ENCODE data around the gene FHAD1. TPM values are rescaled to one million over a fixed set of nuclear protein-coding genes. Genes with fewer than 3 reads are reported as not detected.
A peak's percentile ranks its signal among the peaks of the same experiment; 100 is the strongest.

FHAD1 gene
- total RNA-seq, 1 experiment from 2014 or later = 0.87 TPM

GRCh38 chr1:15218287-15219279 lies 28.4 kb upstream of the FHAD1 start:
- peak; percentile 74 for DNase-seq (ENCODE audit: low read depth)

- DNase-seq (ENCODE audit: low read depth) = no peak
Measured at GRCh38 chr1:15219280-15220023, 27.6 kb upstream of the FHAD1 start.

GRCh38 chr1:15220024-15220392 lies 27.0 kb upstream of the FHAD1 start:
- DNase-seq (ENCODE audit: low read depth) = no peak

- no peak for DNase-seq (ENCODE audit: low read depth)
Measured at GRCh38 chr1:15220825-15221431, 26.1 kb upstream of the FHAD1 start.

- DNase-seq (ENCODE audit: low read depth) = no peak
Measured at GRCh38 chr1:15222653-15223303, 24.2 kb upstream of the FHAD1 start.

DNA sequence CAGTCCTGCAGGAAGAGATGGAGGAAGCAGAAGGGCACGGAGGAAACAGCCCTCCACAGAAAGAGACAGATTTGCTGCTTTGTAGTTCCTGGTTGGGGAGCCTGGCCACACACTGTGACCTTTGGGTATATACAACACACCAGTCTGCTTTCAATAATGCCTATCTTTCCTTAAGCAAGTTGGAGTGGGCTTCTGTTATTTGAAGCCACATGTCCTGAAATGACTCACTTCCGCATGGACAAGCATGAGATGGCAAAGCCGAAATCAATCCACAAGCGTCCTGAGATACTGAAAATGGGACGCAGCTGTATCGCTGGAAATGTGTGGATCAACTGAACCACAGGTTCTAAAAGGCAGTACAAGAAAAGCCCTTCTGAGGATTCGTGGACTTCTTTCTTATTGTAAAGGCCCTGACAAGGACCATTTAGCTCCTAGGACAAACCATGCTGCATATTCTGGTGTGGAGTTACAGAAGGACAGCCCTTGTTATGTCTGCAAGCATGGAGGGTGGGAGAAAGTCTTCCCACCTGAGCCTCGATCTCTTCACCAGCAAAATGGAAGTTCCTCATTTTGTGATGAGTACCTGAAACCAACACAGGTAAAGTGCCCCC lies 22.7 kb upstream of the FHAD1 start:
- peak; percentile 59 for DNase-seq (ENCODE audit: low read depth)

DNA sequence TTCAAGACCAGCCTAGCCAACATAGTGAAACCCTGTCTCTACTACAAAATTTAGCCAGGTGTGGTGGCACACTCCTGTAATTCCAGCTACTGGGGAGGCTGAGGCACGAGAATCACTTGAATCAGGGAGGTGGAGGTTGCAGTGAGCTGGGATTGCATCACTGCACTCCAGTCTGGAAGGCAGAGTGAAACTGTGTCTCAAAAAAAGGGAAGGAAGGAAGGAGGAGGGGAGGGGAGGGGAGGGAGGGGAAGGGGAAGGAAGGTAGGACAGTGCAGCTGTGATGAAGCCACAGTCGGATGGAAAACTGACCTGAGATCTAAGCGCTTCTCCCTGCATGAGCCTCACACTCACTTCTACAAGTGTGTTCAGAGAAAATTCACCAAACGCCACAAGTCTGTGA lies 22.0 kb upstream of the FHAD1 start:
- DNase-seq (ENCODE audit: low read depth) = no peak

GRCh38 chr1:15225461-15225860 lies 21.6 kb upstream of the FHAD1 start:
- no peak for DNase-seq (ENCODE audit: low read depth)

DNA sequence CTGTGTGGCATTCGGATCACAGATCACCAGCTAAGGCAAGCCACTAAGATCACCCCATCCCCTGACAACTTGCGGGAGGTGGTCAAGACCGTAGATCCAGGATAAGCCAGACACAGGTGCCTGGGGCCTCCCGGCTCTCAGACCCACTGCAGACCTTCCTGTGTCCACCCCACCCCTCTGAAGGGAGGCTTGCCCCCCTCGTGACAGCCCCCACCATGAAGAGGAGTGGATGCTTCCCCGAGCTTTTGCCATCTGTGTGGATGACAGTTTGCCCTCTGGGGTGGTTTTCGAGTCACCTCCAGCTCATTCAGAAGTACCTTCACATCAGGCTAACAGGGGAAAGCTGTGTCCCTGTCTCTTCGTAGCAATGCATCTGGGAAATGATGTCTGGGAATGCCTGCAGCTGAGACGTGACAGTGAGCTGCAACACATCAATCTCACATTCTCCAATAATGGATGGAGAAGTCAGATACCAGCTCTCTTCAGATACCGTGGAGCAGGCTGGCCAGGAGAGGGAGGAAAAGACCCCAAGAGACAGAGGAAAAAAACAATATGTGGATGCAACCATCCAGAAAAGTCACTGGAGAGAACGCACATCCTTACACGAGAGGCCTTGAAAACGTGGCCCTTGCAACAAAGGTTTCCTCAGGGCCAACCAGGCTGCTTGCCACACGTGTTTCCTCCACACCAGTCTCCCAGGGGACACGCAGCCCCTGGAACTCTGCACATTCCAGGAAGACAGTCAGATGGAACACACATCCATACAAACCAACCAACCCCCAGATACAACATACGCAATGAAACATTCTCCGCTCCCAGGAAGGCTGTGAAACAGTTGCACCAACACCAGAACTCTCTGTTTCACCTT lies 20.4 kb upstream of the FHAD1 start:
- no peak for DNase-seq (ENCODE audit: low read depth)

DNA sequence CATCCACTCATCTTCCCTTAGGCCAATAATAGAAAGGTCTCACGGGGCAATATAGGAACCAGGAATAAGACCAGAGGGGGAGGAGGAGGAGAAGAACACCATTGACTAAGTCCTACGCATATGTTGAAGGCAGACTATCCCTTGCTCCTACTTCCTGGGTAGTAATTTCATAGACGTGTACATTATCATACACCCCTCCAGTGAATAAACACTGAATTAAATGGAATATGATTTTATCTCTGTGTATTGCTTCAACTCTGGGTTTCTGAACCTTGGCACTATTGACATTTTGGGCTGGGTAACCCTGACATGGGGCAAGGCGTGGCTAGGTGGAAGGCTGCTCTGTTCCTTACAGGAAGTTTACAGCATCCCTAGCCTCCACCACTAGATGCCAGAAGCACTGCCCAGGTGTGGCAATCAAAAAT lies 17.3 kb upstream of the FHAD1 start:
- no peak for DNase-seq (ENCODE audit: low read depth)

DNA sequence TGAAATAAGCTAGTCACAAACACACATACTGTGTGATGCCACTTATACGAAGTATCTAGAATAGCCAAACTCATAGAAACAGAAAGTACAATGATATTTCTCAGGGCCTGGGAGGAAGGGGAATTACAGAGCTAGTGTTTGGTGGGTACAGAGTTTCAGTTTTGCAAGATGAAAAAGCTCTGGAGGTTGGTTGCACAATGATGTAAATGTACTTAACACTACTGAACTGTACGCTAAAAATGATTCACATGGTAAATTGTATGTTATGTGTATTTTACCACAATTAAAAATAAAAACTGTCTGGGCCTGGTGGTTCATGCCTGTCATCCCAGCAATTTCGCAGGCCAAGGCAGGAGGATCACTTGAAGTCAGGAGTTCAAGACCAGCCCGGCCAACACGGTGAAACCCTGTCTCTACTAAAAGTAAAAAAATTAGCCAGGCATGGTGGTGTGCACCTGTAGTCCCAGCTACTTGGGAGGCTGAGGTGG lies 15.3 kb upstream of the FHAD1 start:
- DNase-seq (ENCODE audit: low read depth) = no peak

DNA sequence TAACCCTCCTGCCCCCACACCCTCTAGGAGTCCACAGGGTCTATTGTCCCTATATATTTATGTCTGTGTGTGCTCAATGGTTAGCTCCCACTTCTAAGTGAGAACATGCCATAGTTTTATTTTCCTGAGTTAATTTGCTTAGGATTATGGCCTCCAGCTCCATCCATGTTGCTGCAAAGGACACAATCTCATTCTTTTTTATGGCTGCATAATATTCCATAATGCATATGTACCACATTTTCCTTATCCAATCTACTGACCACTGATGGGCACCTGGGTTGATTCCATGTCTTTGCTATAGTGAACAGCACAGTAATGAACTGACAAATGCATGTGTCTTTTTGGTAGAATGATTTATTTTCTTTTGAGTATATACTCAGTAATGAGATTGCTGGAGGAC lies 13.3 kb upstream of the FHAD1 start:
- DNase-seq (ENCODE audit: low read depth) = no peak

GRCh38 chr1:15236321-15236721 lies 10.7 kb upstream of the FHAD1 start:
- peak; percentile 60 for DNase-seq (ENCODE audit: low read depth)

DNA sequence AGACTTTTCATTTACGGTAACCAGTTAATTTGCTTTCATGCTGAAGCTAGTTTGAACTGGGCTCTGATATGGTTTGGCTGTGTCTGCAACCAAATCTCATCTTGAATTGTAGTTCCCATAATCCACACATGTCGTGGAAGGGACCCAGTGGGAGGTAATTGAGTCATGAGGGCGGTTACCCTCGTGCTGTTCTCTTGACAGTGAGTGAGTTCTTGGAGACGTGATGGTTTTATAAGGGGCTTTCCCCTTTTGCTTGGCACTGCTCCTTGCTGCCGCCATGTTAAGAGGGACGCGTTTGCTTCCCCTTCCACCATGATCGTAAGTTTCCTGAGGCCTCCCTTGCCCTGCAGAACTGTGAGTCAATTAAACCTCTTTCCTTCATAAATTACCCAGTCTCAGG lies 10.3 kb upstream of the FHAD1 start:
- no peak for DNase-seq (ENCODE audit: low read depth)

DNA sequence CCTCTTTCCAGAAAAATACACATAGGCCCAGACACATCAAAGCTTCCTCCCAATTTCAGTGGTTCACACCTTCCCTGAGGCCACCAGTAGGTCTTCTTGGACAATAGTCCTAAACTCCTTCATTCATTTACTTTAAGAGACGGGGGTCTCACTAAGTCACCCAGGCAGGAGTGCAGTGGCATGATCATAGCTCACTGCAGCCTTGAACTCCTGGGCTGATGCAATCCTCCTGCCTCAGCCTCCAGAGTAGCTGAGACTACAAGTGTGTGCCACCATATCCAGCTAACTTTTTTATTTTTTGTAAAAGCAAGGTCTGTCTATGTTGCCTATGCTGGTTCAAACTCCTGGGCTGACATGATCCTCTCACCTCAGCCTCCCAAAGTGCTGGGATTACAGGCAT lies 8.2 kb upstream of the FHAD1 start:
- DNase-seq (ENCODE audit: low read depth) = no peak

- no peak for DNase-seq (ENCODE audit: low read depth)
Measured at GRCh38 chr1:15242766-15243165, 4.3 kb upstream of the FHAD1 start.

DNA sequence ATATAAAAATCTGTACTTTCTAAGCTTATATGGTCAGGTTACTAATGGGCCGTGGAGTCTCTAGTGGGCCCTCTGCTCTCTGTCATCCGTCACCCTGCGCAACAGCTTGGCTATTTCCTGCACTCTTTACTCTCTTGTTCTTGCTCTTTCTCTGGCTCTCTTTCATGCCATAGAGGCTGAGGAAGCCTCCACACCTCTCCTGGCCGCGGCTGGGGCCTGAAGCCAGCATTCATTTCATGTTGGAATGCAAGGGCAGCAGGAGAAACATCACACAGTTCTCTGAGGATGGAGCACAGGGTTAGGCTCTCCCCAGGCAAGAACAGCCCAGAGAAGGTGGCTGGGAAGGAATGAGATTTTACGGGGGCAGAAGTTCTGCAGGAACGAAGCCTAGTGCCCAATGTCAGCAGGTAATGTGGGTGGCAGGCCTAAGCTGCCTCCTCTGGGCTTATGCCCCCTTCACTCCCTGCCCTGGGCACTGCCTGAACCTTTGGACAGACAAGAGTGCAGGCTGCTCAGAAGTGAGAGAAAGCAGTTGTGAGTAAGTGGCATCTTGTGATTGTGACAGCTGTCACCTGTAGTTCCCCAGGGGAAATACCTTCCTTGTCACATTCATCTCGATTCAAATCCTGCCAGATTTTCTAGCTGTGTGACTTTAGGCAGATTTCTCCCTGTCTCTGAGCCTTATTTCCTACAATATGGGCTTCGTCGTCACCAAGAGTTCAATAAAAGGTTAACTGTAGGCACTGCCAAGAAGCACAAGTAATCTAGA lies 3.6 kb upstream of the FHAD1 start:
- DNase-seq (ENCODE audit: low read depth) = no peak

DNA sequence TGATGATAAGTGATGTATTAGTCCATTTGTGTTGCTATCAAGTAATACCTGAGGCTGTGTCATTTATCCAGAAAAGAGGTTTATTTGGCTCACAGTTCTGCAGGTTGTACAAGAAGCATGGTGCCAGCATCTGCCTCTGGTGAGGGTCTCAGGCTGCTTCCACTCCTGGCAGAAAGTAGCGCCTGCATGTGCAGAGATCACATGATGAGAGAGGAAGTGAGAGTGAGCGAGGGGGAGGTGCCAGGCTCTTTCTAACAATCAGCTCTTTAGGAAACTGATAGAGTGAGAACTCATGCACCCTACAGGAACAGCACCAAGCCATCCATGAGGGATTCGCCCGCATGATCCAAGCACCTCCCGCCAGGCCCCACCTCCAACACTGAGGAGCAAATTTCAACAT lies 2.2 kb upstream of the FHAD1 start:
- DNase-seq (ENCODE audit: low read depth) = no peak
